ENCODE results near the gene KCNQ1OT1. TPM values are rescaled to one million over a fixed set of nuclear protein-coding genes. Genes with fewer than 3 reads are reported as not detected.

KCNQ1OT1 gene
- total RNA-seq, 1 donor from 2014 or later, result 14.3 TPM

- H3K27ac Mint-ChIP-seq (ENCODE audit: unreplicated experiment), result no peak overlapping the region
- no peak for DNase-seq
- no peak overlapping the region for H3K4me3 Mint-ChIP-seq (ENCODE audit: unreplicated experiment)
- peaks cover 10% of the 10 kb centered on the region for H3K27me3 Mint-ChIP-seq (ENCODE audit: unreplicated experiment)
- peaks cover 10% of the 10 kb centered on the region for H3K36me3 Mint-ChIP-seq (ENCODE audit: unreplicated experiment)
- peaks cover 9% of the 10 kb centered on the region for H3K9me3 Mint-ChIP-seq (ENCODE audit: unreplicated experiment)
- no peak for TF ChIP-seq CTCF (IDR thresholded peaks at IDR 0.05; ENCODE audit: partially characterized antibody, unreplicated experiment)
- H3K4me1 Mint-ChIP-seq (ENCODE audit: low read depth, unreplicated experiment), result peaks cover 16% of the 10 kb centered on the region
Measured at GRCh38 chr11:2708151-2708581, 8.4 kb upstream of the KCNQ1OT1 start.

GRCh38 chr11:2707736-2708135, 7.9 kb upstream of the KCNQ1OT1 start:
- Mint-ChIP-seq H3K36me3 (ENCODE audit: unreplicated experiment) (peaks cover 10% of the 10 kb centered on the region), H3K27ac (ENCODE audit: unreplicated experiment) (no peak overlapping the region), H3K4me3 (ENCODE audit: unreplicated experiment) (no peak overlapping the region), H3K27me3 (ENCODE audit: unreplicated experiment) (peaks cover 10% of the 10 kb centered on the region), H3K4me1 (ENCODE audit: low read depth, unreplicated experiment) (peaks cover 18% of the 10 kb centered on the region), H3K9me3 (ENCODE audit: unreplicated experiment) (peaks cover 9% of the 10 kb centered on the region)
- DNase-seq, result no peak
- TF ChIP-seq CTCF (IDR thresholded peaks at IDR 0.05; ENCODE audit: partially characterized antibody, unreplicated experiment), result no peak

GRCh38 chr11:2706321-2706720, 6.5 kb upstream of the KCNQ1OT1 start:
- no peak overlapping the region for H3K4me3 Mint-ChIP-seq (ENCODE audit: unreplicated experiment)
- H3K27me3 Mint-ChIP-seq (ENCODE audit: unreplicated experiment), result peaks cover 10% of the 10 kb centered on the region
- H3K27ac Mint-ChIP-seq (ENCODE audit: unreplicated experiment), result no peak overlapping the region
- no peak for DNase-seq
- peaks cover 9% of the 10 kb centered on the region for H3K9me3 Mint-ChIP-seq (ENCODE audit: unreplicated experiment)
- TF ChIP-seq CTCF (IDR thresholded peaks at IDR 0.05; ENCODE audit: partially characterized antibody, unreplicated experiment), result no peak
- H3K4me1 Mint-ChIP-seq (ENCODE audit: low read depth, unreplicated experiment), result peaks cover 28% of the 10 kb centered on the region
- H3K36me3 Mint-ChIP-seq (ENCODE audit: unreplicated experiment), result peaks cover 10% of the 10 kb centered on the region

GRCh38 chr11:2704896-2705606, 5.3 kb upstream of the KCNQ1OT1 start:
- H3K9me3 Mint-ChIP-seq (ENCODE audit: unreplicated experiment), result peaks cover 9% of the 10 kb centered on the region
- H3K27ac Mint-ChIP-seq (ENCODE audit: unreplicated experiment), result no peak overlapping the region
- peaks cover 10% of the 10 kb centered on the region for H3K36me3 Mint-ChIP-seq (ENCODE audit: unreplicated experiment)
- TF ChIP-seq CTCF (IDR thresholded peaks at IDR 0.05; ENCODE audit: partially characterized antibody, unreplicated experiment), result no peak
- no peak overlapping the region for H3K4me3 Mint-ChIP-seq (ENCODE audit: unreplicated experiment)
- peak; percentile 9 for DNase-seq
- H3K27me3 Mint-ChIP-seq (ENCODE audit: unreplicated experiment), result peaks cover 10% of the 10 kb centered on the region
- peaks cover 30% of the 10 kb centered on the region for H3K4me1 Mint-ChIP-seq (ENCODE audit: low read depth, unreplicated experiment)

- peak; percentile 4 for DNase-seq
- no peak for TF ChIP-seq CTCF (IDR thresholded peaks at IDR 0.05; ENCODE audit: partially characterized antibody, unreplicated experiment)
- peaks cover 10% of the 10 kb centered on the region for H3K27me3 Mint-ChIP-seq (ENCODE audit: unreplicated experiment)
- peaks cover 7% of the 10 kb centered on the region for H3K36me3 Mint-ChIP-seq (ENCODE audit: unreplicated experiment)
- H3K4me1 Mint-ChIP-seq (ENCODE audit: low read depth, unreplicated experiment), result peaks cover 29% of the 10 kb centered on the region
- peaks cover 9% of the 10 kb centered on the region for H3K9me3 Mint-ChIP-seq (ENCODE audit: unreplicated experiment)
- H3K4me3 Mint-ChIP-seq (ENCODE audit: unreplicated experiment), result peak overlapping the region; percentile 59
- H3K27ac Mint-ChIP-seq (ENCODE audit: unreplicated experiment), result peak overlapping the region; percentile 22
Measured at GRCh38 chr11:2704356-2704755, 4.6 kb upstream of the KCNQ1OT1 start.

Measured in glutamatergic neuron (in vitro differentiated cells).